HG03457 (cell line): ENCODE measurements around the gene ABHD8.
"Not testable (repeated sequence)": the region's sequence is repeated elsewhere in the genome, so short reads cannot be mapped to it uniquely, and the experiment has no call there.

Experiments
- ATAC-seq: cut with Tn5 transposase; IDR thresholded peaks from one replicate; pipeline ENCODE4 v1.9.1; 2021; ENCODE audit warnings: moderate number of reproducible peaks; ENCODE audit not compliant: unreplicated experiment

ABHD8 gene

GRCh38 chr19:17302391-17303166, 646 bp downstream of the ABHD8 start:
- no peak for ATAC-seq

- ATAC-seq, result no peak
Observed at GRCh38 chr19:17300992-17301619, 2.1 kb downstream of the ABHD8 start.

DNA sequence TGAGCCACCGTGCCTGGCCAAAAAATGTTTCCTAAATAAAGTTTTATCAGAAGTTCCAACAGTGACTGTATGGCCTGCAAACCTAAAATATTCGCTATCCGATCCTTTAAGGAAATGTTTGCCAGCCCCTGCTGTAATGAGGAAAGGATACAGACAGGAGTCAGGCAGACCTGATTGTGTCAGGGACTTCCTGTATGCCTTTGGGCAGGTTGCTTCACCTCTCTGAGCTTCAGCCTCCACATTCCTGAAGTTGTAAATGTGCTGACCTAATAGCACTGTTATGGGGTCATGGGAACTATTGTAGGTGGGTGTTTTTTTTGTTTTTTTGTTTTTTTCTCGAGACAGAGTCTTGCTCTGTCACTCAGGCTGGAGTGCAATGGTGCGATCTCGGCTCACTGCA, 6.2 kb downstream of the ABHD8 start:
- ATAC-seq, result no peak

GRCh38 chr19:17296273-17296672, 7.0 kb downstream of the ABHD8 start:
- no peak for ATAC-seq

- not testable (repeated sequence) for ATAC-seq
Observed at GRCh38 chr19:17295551-17295950, 7.7 kb downstream of the ABHD8 start.

- ATAC-seq, result no peak
Observed at GRCh38 chr19:17294051-17294891, 9.0 kb downstream of the ABHD8 start.

- ATAC-seq, result no peak
Observed at GRCh38 chr19:17293605-17294004, 9.6 kb downstream of the ABHD8 start.

DNA sequence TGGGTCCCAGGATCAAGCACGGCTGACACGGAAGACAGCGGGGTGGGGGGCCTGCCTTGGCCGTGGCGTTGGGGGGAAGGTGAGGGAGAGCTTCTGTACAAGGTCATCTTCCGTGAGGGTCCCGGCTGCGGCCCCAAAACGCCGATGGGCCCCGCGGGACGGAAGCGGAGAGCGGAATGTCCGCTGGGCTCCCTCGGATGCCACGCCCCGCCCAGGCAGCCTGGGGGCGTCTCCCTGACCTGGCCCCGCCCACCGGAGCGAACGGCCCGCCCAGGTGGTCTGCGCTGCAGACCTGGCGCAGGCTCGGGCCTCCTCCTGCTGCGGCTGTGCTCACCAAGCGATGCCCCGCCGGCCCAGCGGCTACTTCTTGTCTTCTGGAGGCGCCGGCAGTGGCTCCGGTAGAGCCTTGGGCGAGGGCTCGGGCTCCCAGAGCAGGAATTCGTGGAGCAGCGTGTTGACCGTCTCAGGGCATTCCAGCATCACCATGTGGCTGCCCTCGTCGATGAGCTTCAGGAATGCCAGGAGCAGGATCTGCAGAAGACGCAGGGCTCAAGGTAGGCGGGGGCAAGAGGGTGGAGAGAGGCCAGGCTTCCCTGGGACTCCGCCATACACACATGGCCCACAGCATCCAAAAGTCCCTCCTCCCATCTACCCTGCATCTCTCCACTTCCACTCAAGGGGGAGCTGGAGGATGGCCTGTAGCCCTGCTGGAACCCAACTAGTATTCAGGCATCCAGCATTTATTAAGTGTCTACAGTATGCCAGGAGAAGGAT, 10.7 kb downstream of the ABHD8 start:
- ATAC-seq, result no peak

DNA sequence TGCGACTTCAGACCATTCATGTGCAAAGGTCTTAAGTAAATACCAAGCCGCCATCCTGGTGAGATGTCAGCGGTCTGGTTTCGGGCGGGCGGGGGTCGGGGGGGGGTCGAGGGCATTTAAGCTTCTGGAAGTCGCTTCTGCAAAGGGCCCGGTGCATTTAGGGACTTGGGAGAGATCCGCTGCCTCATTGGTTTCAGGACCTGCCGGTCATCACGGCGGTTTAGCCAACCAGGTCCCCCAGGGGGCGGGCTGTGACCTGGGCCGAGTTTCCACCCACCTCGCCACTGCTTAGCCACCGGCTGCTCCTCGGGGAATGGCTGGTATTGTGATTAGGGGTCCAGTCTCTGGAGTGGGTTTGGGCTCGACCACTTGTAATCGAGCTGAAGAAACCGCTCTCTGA, 13.7 kb downstream of the ABHD8 start:
- no peak for ATAC-seq

DNA sequence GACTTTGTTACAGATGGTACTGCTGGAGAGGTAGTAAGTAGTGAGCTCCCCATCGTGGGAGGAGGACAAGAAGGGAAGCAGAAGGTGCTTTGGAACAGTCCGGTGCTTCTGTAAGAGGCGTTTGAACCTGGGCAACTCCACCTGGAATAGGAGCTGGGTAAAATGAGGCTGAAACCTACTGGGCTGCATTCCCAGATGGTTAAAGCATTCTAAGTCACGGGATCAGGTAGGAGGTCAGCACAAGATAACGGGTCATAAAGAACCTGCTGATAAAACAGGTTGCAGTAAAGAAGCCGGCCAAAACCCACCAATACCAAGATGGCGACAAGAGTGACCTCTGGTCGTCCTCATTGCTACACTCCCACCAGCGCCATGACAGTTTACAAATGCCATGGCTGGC, 16.5 kb downstream of the ABHD8 start:
- ATAC-seq, result no peak

GRCh38 chr19:17286263-17286662, 17.0 kb downstream of the ABHD8 start:
- ATAC-seq, result no peak

DNA sequence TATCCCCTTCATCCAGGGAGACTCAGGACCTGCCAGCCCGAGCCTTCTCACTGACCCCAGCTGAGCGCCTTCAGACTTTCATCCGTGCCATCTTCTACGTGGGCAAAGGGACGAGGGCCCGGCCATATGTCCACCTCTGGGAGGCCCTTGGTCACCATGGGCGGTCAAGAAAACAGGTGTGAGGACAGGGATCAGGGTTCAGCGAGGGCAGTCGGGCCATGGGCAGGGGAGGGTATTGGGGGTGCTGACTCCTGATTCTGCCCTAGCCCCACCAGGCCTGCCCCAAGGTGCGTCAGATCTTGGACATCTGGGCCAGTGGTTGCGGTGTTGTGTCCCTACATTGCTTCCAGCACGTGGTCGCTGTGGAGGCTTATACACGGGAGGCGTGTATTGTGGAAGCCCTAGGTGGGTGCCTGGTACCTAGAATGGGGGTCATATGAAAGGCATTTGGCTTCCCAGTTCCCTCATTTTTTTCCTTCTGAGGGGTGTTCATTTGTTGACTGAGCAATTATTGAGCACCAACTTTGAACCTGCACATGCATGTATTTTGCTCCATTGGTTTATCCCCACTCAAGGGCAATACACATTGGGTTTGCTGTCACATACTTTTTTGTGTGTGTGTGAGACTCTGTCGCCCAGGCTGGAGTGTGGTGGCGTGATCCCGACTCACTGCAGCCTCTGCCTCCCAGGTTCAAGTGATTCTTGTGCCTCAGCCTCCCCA, 17.6 kb downstream of the ABHD8 start:
- no peak for ATAC-seq

DNA sequence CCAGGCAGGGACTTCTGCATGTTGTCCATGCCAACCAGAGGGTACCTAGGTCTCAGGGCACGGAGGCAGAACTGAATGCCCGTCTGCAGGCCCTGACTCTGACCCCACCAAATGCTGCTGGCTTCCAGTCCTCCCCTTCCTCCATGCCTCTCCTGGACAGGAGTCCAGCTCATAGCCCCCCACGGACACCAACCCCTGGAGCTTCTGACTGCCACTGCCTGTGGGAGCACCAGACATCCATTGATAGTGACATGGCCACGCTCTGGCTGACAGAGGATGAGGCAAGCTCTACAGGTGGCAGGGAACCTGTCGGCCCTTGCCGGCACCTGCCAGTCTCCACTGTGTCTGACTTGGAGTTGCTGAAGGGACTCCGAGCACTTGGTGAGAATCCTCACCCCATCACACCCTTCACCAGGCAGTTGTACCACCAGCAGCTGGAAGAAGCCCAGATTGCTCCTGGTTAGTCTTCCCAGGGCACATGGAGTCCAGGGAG, 19.7 kb downstream of the ABHD8 start:
- ATAC-seq, result no peak

DNA sequence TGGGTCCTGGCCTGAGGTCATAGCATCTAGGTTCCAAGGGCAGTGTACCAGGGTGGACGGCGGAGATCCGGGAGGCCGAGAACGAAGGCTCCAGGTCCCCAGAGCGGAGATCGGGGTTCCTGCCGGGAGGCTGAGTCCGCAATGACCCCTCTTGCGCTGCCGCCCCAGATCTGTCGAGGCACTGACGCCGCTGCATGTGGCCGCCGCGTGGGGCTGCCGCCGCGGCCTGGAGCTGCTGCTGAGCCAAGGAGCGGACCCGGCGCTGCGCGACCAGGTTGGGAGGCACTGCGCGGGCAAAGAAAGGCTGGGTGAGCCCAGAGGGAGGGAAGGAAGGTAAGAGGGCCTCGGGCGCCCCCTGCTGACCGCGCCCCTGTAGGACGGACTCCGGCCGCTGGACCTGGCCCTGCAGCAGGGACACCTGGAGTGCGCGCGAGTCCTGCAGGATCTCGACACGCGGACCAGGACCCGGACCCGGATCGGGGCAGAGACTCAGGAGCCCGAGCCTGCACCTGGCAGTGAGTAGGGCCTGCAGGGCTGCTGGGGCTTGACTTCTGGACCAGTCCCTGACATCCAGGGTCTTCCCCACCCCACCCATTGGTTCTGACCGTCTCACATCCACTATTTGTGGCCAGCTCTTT, 20.6 kb downstream of the ABHD8 start:
- no peak for ATAC-seq

DNA sequence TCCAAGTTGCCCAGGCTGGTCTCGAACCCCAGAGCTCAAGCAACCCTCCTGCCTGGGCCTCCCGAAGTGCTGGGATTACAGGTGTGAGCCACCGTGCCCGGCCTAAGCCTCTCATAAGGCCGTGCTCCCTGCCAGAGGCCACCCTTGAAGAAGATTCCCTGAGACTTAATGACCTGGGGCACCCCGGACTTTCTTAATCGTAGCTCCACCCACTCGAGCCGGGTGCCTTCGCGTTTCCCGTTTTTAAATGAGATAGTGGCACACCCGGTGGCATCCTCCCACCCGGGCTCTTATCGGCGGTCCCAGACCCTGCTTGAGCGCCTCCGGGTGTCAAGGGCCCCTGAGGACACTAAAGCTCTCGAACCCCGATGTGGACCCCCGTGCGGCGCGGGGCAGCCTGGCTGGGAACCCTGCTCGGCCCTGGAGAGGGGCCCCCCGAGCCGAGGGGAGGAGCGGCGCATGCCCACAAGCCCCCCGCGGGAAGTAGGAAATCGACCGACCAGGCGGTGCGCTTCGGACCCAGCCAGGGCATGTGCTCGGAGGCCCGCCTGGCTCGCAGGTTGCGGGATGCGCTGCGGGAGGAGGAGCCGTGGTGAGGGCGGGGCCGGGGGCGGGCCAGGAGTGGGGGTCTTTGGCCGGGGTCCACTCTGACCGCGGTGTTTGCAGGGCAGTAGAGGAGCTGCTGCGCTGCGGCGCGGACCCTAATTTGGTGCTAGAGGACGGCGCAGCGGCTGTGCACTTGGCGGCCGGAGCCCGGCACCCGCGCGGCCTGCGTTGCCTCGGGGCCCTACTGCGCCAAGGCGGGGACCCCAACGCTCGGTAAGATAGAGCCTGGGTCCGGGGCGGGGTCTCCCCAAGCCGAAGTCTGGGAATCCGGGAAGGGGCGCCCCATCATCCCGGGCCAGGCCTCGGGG, 21.6 kb downstream of the ABHD8 start, which contains the start of gene ANKLE1:
TSS of gene ANKLE1 (plus strand) at position 511 of the 914 bp plus-strand sequence. CDS start at position 531, 20 bp downstream.
- no peak for ATAC-seq

- no peak for ATAC-seq
Observed at GRCh38 chr19:17279436-17279835, 23.8 kb downstream of the ABHD8 start.

DNA sequence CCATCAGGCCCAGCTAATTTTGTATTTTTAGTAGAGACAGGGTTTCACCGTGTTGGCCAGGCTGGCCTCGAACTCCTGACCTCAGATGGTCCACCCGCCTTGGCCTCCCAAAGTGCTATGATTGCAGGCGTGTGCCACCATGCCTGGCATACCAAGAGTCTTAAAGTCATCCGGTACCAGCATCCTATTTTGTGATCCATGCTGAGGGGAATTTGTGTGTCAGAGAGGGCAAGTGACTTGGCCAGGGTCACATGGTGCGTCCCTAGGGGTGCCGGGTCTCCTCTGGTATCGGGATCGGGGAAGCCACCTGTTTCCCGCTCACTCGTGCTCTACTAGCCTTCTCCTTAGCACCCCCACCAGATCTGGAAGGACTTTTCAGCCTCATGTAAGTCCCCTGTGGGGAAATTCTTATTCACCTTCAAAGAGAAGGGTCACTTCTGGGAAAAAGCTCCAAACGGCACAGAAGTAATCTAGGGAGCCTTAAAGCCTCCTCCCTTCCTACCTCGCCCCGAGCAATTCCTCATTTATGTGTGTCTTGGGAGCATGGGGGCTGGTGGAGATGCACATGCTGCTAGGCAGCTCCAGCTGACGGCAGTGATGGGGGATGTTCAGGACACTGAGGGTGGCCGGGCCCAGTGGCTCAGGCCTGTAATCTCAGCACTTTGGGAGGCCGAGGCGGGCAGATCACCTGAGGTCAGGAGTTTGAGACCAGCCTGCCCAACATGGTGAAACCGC, 27.6 kb downstream of the ABHD8 start:
- ATAC-seq, result no peak

DNA sequence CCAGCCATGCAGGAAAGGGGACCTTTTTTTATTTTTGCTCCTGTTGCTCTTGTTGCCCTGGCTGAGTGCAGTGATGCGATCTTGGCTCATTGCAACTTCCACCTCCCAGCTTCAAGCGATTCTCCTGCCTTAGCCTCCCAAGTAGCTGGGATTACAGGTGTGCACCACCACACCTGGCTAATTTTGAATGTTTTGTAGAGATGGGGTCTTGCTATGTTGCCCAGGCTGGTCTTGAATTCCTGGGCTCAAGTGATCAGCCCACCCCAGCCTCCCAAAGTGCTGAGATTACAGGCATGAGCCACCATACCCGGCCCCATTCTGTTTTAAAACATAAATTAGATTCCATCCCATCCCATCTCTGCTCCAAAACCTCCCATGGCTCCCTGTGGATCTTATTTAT, 28.3 kb downstream of the ABHD8 start:
- ATAC-seq, result not testable (repeated sequence)
